ENCODE measurements around the gene GUCY1B1.

GRCh38 chr4:155709918-155710317 lies 48.9 kb upstream of the GUCY1B1 start:
- TF ChIP-seq CTCF (optimal IDR thresholded peaks at IDR 0.05 in 1 of 3, IDR thresholded peaks at IDR 0.05 in 1 of 3, conservative IDR thresholded peaks at IDR 0.05 in 1 of 3; ENCODE audit: extremely low read depth in 1 of 3, insufficient read depth in 2 of 3, low read length in 3 of 3) (no peak), EZH2 (IDR thresholded peaks at IDR 0.05; ENCODE audit: low read length) (no peak)
